Nephron (organoid): ENCODE data around the gene FGR.
A peak's percentile ranks its signal among the peaks of the same experiment; 100 is the strongest.

Experiments used
- H3K27ac Mint-ChIP-seq, 3 experiments: 2 replicates each; pipeline ENCODE4 v1.8.0; 2020; ENCODE audit warnings: mixed read lengths in 3 of 3, mild to moderate bottlenecking in 2 of 3, moderate library complexity in 1 of 3
- H3K27me3 Mint-ChIP-seq: 2 replicates; pipeline ENCODE4 v1.8.0; 2021; ENCODE audit warnings: low read depth, mild to moderate bottlenecking, moderate library complexity, mixed read lengths
- H3K36me3 Mint-ChIP-seq: 2 replicates; pipeline ENCODE4 v1.8.0; 2020; ENCODE audit warnings: low read depth, mixed read lengths
- H3K4me1 Mint-ChIP-seq: 2 replicates; pipeline ENCODE4 v1.8.0; 2020; ENCODE audit warnings: mixed read lengths
- H3K4me3 Mint-ChIP-seq, 3 experiments: 2 replicates each; pipeline ENCODE4 v1.8.0; 2020; ENCODE audit warnings: mild to moderate bottlenecking in 3 of 3, mixed read lengths in 3 of 3, moderate library complexity in 2 of 3
- H3K9me3 Mint-ChIP-seq: 2 replicates; pipeline ENCODE4 v1.8.0; 2020; ENCODE audit warnings: mixed read lengths
- CTCF ChIP-seq, 3 experiments: fragments of 200-600 bp; sonication (generic); IDR thresholded peaks; one replicate each; pipeline ENCODE4 v1.5.0; 2021; ENCODE audit warnings: antibody characterized with exemption in 3 of 3; ENCODE audit not compliant: unreplicated experiment in 3 of 3

FGR gene

GRCh38 chr1:27609618-27610240 is 25.3 kb downstream of the FGR start:
- no peaks in the 10 kb centered on the region for H3K9me3 Mint-ChIP-seq
- H3K4me1 Mint-ChIP-seq, result peaks cover 22% of the 10 kb centered on the region
- H3K4me3 Mint-ChIP-seq, result no peak overlapping the region
- H3K27me3 Mint-ChIP-seq, result no peaks in the 10 kb centered on the region
- no peak for TF ChIP-seq CTCF (IDR thresholded peaks at IDR 0.05; ENCODE audit: unreplicated experiment in 3 of 3)
- no peaks in the 10 kb centered on the region for H3K36me3 Mint-ChIP-seq
- H3K27ac Mint-ChIP-seq, result no peak overlapping the region

GRCh38 chr1:27609210-27609555 is 25.8 kb downstream of the FGR start:
- TF ChIP-seq CTCF (IDR thresholded peaks at IDR 0.05; ENCODE audit: unreplicated experiment in 3 of 3), result no peak

GRCh38 chr1:27607239-27607804 is 27.7 kb downstream of the FGR start:
- peak overlapping the region in 2 of 3 experiments; percentile 13 to 47 for H3K4me3 Mint-ChIP-seq
- H3K27me3 Mint-ChIP-seq, result no peaks in the 10 kb centered on the region
- no peaks in the 10 kb centered on the region for H3K9me3 Mint-ChIP-seq
- peaks cover 22% of the 10 kb centered on the region for H3K4me1 Mint-ChIP-seq
- H3K27ac Mint-ChIP-seq, result peak overlapping the region in 2 of 3 experiments; percentile 96 to 97
- no peak for TF ChIP-seq CTCF (IDR thresholded peaks at IDR 0.05; ENCODE audit: unreplicated experiment in 3 of 3)
- no peaks in the 10 kb centered on the region for H3K36me3 Mint-ChIP-seq

More at GRCh38 chr1:27609210-27609555, 25.8 kb downstream of the FGR start:
- Mint-ChIP-seq H3K4me1 (peaks cover 22% of the 10 kb centered on the region), H3K27me3 (no peaks in the 10 kb centered on the region), H3K4me3 (no peak overlapping the region), H3K27ac (no peak overlapping the region), H3K36me3 (no peaks in the 10 kb centered on the region), H3K9me3 (no peaks in the 10 kb centered on the region)

- no peak for TF ChIP-seq CTCF (IDR thresholded peaks at IDR 0.05; ENCODE audit: unreplicated experiment in 3 of 3)
- H3K27ac Mint-ChIP-seq, result peak overlapping the region in 2 of 3 experiments; percentile 96 to 97
- peak overlapping the region; percentile 89 to 97 (median 96) for H3K4me3 Mint-ChIP-seq
- no peaks in the 10 kb centered on the region for H3K27me3 Mint-ChIP-seq
- no peaks in the 10 kb centered on the region for H3K9me3 Mint-ChIP-seq
- no peaks in the 10 kb centered on the region for H3K36me3 Mint-ChIP-seq
- H3K4me1 Mint-ChIP-seq, result peaks cover 22% of the 10 kb centered on the region
Measured at GRCh38 chr1:27606708-27607238, 28.2 kb downstream of the FGR start.

GRCh38 chr1:27605796-27606707 is 28.9 kb downstream of the FGR start:
- Mint-ChIP-seq H3K27me3 (no peaks in the 10 kb centered on the region), H3K9me3 (no peaks in the 10 kb centered on the region), H3K4me1 (peaks cover 29% of the 10 kb centered on the region), H3K27ac (peak overlapping the region in 2 of 3 experiments; percentile 96 to 97), H3K36me3 (no peaks in the 10 kb centered on the region), H3K4me3 (peak overlapping the region; percentile 89 to 97 (median 96))
- TF ChIP-seq CTCF (IDR thresholded peaks at IDR 0.05; ENCODE audit: unreplicated experiment in 3 of 3), result peak; percentile 85 to 93 (median 91)
